ENCODE data around the gene BOD1L1. TPM values are rescaled to one million over a fixed set of nuclear protein-coding genes. Genes with fewer than 3 reads are reported as not detected.

BOD1L1 gene
- total RNA-seq, 1 donor from 2014 or later: 29.4 TPM

DNA sequence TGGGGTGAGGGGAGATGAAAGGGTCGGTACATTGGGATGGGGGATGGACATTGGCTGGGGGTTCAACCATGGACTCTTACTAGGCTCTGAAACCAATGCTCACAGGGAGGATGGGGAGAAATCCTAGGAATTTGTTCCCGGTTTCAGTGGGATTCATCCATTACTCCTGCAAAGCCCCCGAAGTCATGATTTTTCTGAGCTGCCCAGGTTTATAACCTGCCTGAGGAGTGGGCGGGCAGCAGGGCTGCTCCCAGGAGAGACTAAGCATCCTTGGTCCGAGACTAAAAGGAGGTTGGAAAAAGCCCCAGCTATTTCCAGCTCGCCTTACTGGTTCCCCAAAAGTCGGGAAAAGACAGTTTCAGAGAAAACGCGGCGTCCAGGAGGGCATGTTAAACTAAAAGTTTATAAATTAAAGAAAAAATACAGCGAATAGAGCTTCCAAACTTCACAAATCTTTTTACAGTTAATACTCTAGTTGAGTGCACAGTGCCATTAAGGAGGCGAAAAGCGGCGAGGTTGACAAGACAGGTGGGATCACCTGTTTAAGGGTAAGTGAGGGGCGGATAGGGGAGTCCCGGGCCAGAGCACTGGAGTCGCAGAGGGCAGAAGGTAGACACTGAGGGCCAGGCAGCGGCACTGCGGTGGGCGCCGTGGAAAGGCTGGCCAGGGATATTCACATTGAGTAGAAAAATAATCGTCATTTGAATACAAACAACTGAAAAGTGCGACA, 86.9 kb downstream of the BOD1L1 start:
- DNase-seq (ENCODE audit: low spot score): peak; percentile 41

GRCh38 chr4:13539619-13540445, 87.7 kb downstream of the BOD1L1 start:
- no peak for DNase-seq (ENCODE audit: low spot score)

DNA sequence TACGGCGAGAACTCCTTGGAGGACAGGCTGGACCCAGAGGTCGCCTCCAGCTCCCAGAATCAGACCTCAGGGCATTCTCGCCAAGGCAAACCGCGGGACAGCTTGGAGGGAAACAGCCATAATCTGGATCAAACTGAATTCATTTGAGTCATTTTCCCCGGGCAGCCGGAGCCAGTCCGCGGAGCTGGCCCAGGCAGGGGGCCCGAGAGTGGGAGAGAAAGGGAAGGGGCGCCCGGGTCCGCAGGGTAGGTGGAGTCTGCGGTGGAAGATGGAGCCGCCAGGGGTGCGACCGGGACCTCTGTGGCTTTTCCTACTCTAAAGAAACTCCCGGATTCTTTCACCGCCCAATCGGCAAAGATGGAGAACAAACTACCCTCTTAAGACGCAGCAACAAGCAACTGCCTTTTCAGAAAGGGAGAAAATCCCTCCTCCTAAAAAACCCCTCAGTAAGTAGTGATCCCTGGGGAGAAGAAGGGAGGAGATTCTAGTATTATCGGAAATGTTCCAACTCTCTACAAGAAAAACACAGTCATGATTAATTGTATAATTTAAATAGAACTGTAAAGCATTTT, 88.4 kb downstream of the BOD1L1 start:
- no peak for DNase-seq (ENCODE audit: low spot score)

- no peak for DNase-seq (ENCODE audit: low spot score)
Measured at GRCh38 chr4:13538427-13538973, 89.0 kb downstream of the BOD1L1 start.

GRCh38 chr4:13537832-13538177, 89.7 kb downstream of the BOD1L1 start:
- no peak for DNase-seq (ENCODE audit: low spot score)

- no peak for DNase-seq (ENCODE audit: low spot score)
Measured at GRCh38 chr4:13537011-13537831, 90.3 kb downstream of the BOD1L1 start.

DNA sequence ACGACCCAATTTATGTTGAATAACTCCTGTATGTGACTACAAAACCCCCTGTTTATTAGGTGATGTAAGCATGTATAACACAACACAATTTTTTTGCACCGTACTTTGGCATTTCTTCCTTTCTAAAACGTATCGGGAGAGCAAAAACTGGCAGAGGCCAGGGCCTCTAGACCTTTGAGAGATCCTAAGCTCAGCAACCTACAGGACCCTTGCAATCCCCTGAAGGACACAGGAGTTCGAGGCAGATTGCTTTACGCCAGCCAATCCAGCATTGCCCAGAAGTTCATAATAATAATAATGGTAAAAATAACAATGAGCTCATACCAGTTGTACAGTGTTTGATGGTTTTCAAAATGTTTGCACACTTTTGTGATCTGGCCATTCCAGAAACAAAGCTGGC, 90.9 kb downstream of the BOD1L1 start:
- DNase-seq (ENCODE audit: low spot score): no peak

GRCh38 chr4:13535708-13536361, 91.7 kb downstream of the BOD1L1 start:
- no peak for DNase-seq (ENCODE audit: low spot score)

DNA sequence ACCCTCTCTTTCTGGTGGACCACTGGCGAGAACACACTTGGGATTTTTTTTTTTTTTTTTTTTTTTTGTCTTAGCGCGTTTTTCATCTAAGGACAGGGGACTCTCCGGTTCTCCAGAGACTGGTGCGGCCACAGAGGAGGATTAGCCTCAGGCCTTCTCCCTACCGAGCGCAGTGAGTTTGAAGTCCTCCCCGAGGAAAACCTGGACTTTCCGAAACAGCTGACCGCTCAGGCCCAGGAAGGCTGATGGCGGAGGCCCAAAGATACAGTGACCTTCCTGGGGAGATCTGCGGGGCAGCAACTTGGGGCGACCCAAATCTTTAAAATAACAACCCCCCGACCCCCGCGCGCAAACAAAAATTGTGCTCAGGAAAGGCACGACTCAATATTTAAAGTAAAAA, 92.4 kb downstream of the BOD1L1 start:
- no peak for DNase-seq (ENCODE audit: low spot score)

- no peak for DNase-seq (ENCODE audit: low spot score)
Measured at GRCh38 chr4:13534344-13535063, 93.0 kb downstream of the BOD1L1 start.

GRCh38 chr4:13533670-13534343, 93.7 kb downstream of the BOD1L1 start:
- DNase-seq (ENCODE audit: low spot score): no peak

DNA sequence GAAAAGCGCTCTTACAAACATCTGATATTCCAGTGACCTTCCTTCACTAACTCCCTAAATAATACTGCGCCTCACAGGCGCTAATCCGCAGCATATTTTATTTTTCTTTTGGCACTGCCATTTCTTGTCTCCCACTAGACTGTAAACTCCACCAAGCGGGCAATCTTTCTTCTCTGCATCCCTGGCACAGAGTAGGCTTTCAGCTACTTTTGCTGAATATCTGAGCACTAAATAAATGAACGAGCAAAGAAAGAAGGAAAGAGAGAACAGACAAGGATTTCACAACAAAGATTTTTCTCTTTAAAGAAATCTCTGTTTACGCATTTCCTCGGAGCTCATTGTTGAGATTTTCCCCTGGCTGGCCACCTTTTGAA, 95.9 kb downstream of the BOD1L1 start:
- DNase-seq (ENCODE audit: low spot score): no peak

- no peak for DNase-seq (ENCODE audit: low spot score)
Measured at GRCh38 chr4:13530823-13531624, 96.5 kb downstream of the BOD1L1 start.

DNA sequence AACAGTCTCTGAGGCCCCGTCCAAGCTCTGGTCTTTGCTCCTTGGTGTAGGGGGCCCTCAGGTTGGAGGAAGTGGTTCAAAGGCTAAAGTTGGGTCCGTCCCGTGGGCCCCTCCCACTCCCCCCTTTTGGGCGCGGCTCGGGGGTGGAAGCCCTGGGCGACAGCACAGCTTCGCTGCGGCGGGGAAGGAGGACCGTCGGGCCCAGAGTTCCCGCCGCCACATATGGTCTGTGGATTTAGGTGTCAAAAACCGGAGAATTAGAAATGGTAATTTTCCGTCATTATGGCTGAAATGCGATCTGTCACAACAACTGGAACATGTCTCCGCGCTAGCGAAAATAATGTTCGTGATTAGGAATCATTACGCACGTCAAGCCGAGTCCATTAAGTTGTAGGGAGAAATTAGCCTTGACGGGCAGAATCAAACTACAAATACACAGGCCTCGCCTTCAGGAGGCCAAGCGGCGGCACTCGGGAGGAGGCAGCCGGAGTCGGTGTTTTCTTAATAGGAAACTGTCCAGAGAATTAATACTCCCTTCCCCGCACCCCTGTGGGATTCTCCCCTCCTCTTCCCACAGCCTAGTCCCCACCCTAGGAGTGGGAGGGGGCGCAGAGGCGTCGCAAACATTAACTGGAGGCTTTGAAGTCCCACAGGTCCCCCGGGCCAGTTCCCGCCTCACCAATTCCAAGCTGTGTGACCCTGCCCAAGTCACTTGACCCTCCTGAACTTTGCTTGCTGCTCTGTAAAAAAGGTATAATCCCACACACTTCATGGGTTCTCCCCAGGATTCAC, 98.2 kb downstream of the BOD1L1 start:
- no peak for DNase-seq (ENCODE audit: low spot score)

- DNase-seq (ENCODE audit: low spot score): no peak
Measured at GRCh38 chr4:13528821-13529127, 98.8 kb downstream of the BOD1L1 start.

DNA sequence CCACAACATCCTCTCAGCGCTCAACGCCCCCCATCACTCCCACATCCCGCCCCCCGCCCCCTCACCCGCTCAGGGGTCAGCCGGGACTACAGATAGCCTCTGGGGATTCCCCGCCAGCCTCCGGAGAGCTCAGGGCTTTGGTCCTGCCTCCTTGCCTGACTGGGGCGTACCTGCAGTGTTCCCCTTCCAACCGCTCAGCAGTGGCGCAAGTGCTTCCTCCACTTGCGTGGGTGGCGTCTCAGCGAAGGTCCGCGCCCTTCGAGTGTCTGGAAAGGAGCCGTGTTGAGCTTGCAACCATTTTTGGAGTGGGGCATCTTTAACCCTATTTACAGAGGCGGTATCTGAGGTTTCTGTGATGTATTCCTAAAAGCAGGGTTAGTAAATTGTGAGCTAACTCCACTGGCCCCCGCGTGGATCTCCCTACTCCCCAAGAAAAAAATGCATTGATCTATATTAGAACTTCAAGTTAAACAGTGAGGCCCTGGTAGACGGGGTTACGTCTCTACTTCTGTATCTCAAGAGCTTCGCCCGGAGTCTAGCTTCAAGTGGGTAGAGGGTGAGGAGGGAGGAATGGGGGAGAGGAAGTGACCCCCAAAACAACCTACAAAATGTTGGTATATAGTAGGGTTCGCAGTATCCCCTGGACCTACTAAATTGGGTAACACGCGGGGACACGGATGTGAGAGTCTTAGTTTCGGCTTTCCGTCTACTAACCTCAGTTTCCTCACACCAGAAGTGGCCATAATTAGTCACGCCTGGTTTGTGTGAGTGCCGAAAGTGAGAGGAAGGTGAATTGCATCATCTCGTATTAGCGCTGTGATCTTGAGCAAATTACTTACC, 99.3 kb downstream of the BOD1L1 start:
- DNase-seq (ENCODE audit: low spot score): no peak
